ENCODE measurements around the gene LHFPL3. TPM values are rescaled to one million over a fixed set of nuclear protein-coding genes. Genes with fewer than 3 reads are reported as not detected.

Gene LHFPL3
- total and polyA plus RNA-seq, 2 donors (not counting 1 experiment from before 2014, with no cell fraction given): not detected

DNA sequence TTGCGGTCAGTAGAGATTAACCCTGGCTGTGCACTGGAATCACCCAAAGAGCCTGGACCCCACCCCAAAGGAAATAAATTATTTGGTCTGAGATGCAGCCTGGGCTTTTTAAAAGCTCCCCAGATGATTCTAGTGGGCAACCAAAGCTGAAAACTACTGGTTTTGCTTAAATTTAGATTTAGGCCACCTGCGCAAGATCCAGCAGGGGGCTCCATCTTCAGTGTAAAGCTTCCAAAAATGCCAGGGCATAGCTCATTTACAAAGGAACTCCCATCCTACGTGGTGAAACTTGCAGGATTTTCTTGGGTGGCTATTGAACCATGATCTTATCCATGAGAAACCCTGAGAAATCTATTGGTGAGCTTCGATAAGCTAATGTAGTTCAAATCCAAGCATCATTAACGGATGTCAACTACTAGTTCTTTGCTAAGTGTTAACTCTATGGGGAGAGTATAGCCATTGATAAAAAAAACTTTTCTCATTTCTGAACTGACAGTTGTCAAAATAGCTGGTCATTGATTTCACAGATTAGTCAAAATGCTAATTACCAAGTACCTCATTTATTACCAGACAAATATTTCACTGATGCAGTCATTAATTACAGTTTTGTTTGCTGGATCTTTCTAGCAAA is 315.3 kb downstream of the LHFPL3 start:
- Histone ChIP-seq H3K79me2 (ENCODE audit: control insufficient read depth, insufficient read depth, low read length) (no peaks in the 10 kb centered on the region), H3K4me2 (ENCODE audit: extremely low read depth, insufficient read depth, low read length) (no peak overlapping the region), H3K4me3 (replicated peaks in 1 of 4; ENCODE audit: control extremely low read depth in 1 of 4, insufficient read depth in 1 of 4, low read depth in 3 of 4, low read length in 4 of 4) (no peak overlapping the region), H4K20me1 (ENCODE audit: control insufficient read depth, extremely low read depth, insufficient read depth, low read length) (no peaks in the 10 kb centered on the region), H3K36me3 (ENCODE audit: control insufficient read depth, insufficient read depth, low read length) (no peaks in the 10 kb centered on the region), H3K9me3 (ENCODE audit: control insufficient read depth, insufficient read depth, low read depth, low read length) (no peaks in the 10 kb centered on the region), H3K9ac (ENCODE audit: insufficient read depth, low read length) (no peak overlapping the region), H3K27ac (ENCODE audit: insufficient read depth, low read length) (no peak overlapping the region), H3K4me1 (ENCODE audit: control insufficient read depth, extremely low read depth, insufficient read depth, low read length) (no peaks in the 10 kb centered on the region), H2AFZ (ENCODE audit: low read length) (no peak overlapping the region), H3K27me3 (ENCODE audit: control insufficient read depth, insufficient read depth, low read length) (no peaks in the 10 kb centered on the region)
- peak; percentile 1 to 3 for DNase-seq (ENCODE audit: low read depth in 2 of 2)
- TF ChIP-seq, protein P1, sequence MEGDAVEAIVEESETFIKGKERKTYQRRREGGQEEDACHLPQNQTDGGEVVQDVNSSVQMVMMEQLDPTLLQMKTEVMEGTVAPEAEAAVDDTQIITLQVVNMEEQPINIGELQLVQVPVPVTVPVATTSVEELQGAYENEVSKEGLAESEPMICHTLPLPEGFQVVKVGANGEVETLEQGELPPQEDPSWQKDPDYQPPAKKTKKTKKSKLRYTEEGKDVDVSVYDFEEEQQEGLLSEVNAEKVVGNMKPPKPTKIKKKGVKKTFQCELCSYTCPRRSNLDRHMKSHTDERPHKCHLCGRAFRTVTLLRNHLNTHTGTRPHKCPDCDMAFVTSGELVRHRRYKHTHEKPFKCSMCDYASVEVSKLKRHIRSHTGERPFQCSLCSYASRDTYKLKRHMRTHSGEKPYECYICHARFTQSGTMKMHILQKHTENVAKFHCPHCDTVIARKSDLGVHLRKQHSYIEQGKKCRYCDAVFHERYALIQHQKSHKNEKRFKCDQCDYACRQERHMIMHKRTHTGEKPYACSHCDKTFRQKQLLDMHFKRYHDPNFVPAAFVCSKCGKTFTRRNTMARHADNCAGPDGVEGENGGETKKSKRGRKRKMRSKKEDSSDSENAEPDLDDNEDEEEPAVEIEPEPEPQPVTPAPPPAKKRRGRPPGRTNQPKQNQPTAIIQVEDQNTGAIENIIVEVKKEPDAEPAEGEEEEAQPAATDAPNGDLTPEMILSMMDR (conservative IDR thresholded peaks at IDR 0.05 in 1 of 2, IDR thresholded peaks at IDR 0.05 in 1 of 2; ENCODE audit: low read depth in 1 of 2, low read length in 2 of 2): peak; percentile 30 to 38
- TF ChIP-seq EZH2 (IDR thresholded peaks at IDR 0.05; ENCODE audit: low read length, missing control alignments): no peak

DNA sequence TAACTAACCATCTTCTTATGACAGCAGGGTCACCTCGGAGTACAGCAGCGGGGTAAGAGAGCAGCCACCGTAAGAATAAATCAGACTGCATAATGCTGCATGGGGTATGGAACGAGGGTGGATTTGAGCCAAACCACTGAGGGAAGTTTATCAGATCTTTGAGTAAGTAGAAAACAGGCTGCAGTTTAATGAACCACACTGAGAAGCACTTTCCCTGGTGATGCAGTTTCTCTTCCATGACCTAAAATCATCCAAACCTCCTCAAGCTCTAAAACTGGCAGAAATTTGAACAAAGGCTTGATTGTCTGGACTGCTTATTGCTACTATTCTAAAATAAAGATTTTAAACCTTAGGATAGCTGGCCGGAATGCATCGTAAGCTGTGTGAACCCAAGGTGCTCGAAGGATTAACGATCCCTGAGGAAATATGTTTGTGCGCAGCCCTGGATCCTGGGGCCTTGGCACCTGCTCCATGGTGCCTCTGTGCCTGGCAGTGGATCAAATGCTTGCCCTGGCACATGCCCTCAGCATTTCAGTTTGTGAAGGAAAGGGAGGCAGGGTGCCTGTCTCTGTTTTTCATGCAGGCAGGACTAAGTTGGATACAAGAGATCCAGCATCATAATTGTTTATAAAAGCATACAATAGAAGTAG is 322.7 kb downstream of the LHFPL3 start:
- Histone ChIP-seq H3K9me3 (ENCODE audit: control insufficient read depth, insufficient read depth, low read depth, low read length) (no peaks in the 10 kb centered on the region), H3K79me2 (ENCODE audit: control insufficient read depth, insufficient read depth, low read length) (no peaks in the 10 kb centered on the region), H3K9ac (ENCODE audit: insufficient read depth, low read length) (no peak overlapping the region), H3K4me1 (ENCODE audit: control insufficient read depth, extremely low read depth, insufficient read depth, low read length) (no peaks in the 10 kb centered on the region), H2AFZ (ENCODE audit: low read length) (no peak overlapping the region), H3K36me3 (ENCODE audit: control insufficient read depth, insufficient read depth, low read length) (no peaks in the 10 kb centered on the region), H3K27ac (ENCODE audit: insufficient read depth, low read length) (no peak overlapping the region), H3K4me2 (ENCODE audit: extremely low read depth, insufficient read depth, low read length) (no peak overlapping the region), H3K27me3 (ENCODE audit: control insufficient read depth, insufficient read depth, low read length) (no peaks in the 10 kb centered on the region), H3K4me3 (replicated peaks in 1 of 4; ENCODE audit: control extremely low read depth in 1 of 4, insufficient read depth in 1 of 4, low read depth in 3 of 4, low read length in 4 of 4) (no peak overlapping the region), H4K20me1 (ENCODE audit: control insufficient read depth, extremely low read depth, insufficient read depth, low read length) (no peaks in the 10 kb centered on the region)
- no peak for TF ChIP-seq EZH2 (IDR thresholded peaks at IDR 0.05; ENCODE audit: low read length, missing control alignments)
- TF ChIP-seq, protein P1 (conservative IDR thresholded peaks at IDR 0.05 in 1 of 2, IDR thresholded peaks at IDR 0.05 in 1 of 2; ENCODE audit: low read depth in 1 of 2, low read length in 2 of 2): no peak
- DNase-seq (ENCODE audit: low read depth in 2 of 2): peak in 1 of 2 donors; percentile 14

DNA sequence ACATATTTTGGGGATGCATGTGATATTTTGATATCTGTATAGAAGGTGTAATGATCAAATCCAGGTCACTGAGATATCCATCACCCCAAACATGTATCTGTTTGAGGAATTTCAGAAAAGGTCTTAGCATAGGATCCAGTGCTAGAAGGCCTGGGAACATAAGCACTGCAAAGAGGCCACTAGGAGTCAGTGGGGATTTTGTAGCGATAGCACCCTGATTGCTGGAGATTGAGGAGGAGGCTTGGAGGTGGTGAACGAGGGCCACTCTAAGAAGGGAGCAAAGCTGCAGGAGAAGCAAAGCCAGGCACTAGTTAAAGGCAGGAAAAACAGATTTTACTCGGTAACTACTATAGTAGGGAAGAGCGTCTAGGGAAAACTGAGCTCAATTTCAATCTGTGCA is 324.0 kb downstream of the LHFPL3 start:
- no peak overlapping the region for H3K27ac ChIP-seq (ENCODE audit: insufficient read depth, low read length)
- H3K9ac ChIP-seq (ENCODE audit: insufficient read depth, low read length): no peak overlapping the region
- H3K9me3 ChIP-seq (ENCODE audit: control insufficient read depth, insufficient read depth, low read depth, low read length): no peaks in the 10 kb centered on the region
- H3K27me3 ChIP-seq (ENCODE audit: control insufficient read depth, insufficient read depth, low read length): no peaks in the 10 kb centered on the region
- H3K4me1 ChIP-seq (ENCODE audit: control insufficient read depth, extremely low read depth, insufficient read depth, low read length): no peaks in the 10 kb centered on the region
- no peaks in the 10 kb centered on the region for H3K79me2 ChIP-seq (ENCODE audit: control insufficient read depth, insufficient read depth, low read length)
- H3K36me3 ChIP-seq (ENCODE audit: control insufficient read depth, insufficient read depth, low read length): no peaks in the 10 kb centered on the region
- no peak overlapping the region for H3K4me2 ChIP-seq (ENCODE audit: extremely low read depth, insufficient read depth, low read length)
- H3K4me3 ChIP-seq (replicated peaks in 1 of 4; ENCODE audit: control extremely low read depth in 1 of 4, insufficient read depth in 1 of 4, low read depth in 3 of 4, low read length in 4 of 4): no peak overlapping the region
- no peaks in the 10 kb centered on the region for H4K20me1 ChIP-seq (ENCODE audit: control insufficient read depth, extremely low read depth, insufficient read depth, low read length)
- no peak for DNase-seq (ENCODE audit: low read depth in 2 of 2)
- TF ChIP-seq EZH2 (IDR thresholded peaks at IDR 0.05; ENCODE audit: low read length, missing control alignments): no peak
- TF ChIP-seq, protein P1 (conservative IDR thresholded peaks at IDR 0.05 in 1 of 2, IDR thresholded peaks at IDR 0.05 in 1 of 2; ENCODE audit: low read depth in 1 of 2, low read length in 2 of 2): no peak
- H2AFZ ChIP-seq (ENCODE audit: low read length): no peak overlapping the region

All from fibroblast of lung (primary cell).